ENCODE measurements around the gene CCNG1.
A peak's percentile ranks its signal among the peaks of the same experiment; 100 is the strongest.

Gene CCNG1

DNA sequence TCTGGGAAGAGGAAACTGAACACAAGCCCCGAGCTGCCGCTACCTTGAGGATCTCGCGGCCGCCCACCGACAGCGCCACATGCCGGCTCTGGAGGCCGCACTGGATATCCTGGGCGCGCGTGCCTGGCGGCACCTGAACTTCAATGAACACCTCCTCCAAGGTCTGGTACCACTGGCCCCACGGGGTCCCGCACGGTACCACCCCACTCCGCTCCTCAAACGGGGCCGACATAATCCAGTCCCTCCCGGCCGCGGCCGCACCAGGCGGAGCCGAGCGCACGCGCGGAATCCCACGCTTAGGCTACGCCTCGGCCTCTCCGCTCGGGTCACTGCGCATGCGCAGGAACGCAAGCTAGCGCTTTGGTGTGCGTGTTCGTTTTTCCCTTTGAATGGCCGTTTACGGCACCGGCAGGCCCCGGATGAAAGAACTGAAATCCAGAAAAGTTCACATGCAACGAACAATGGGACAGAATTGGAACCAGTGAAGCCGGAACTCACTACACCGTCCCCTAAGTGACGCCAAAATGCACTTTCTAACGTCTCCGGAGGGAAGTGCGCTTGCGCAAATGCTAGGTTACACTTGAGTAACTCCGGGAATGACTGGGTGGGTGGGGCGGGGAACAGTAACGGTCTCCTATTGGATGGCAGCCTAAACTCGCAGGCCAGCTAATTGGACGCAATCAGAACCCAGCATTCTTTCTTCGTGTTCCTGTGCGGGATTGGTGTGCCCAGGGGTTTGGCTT lies 22.6 kb downstream of the CCNG1 start, which contains the start of gene NUDCD2:
NUDCD2 (minus strand) TSS at position 284 of the 743 bp plus-strand sequence; CDS start at position 232, 52 bp downstream.
- TF ChIP-seq CTCF (IDR thresholded peaks at IDR 0.05; ENCODE audit: insufficient read depth, low read length) (no peak), SPI1 (IDR thresholded peaks at IDR 0.05; ENCODE audit: borderline replicate concordance, low read depth) (peak; percentile 25; the same call in 1 of the 2 replicates), GABPA (IDR thresholded peaks at IDR 0.05; ENCODE audit: low read depth) (no peak), POLR2AphosphoS5 (IDR thresholded peaks at IDR 0.05; ENCODE audit: low read depth) (peak; percentile 97), REST (IDR thresholded peaks at IDR 0.05; ENCODE audit: insufficient replicate concordance, low read depth) (no peak)
- Histone ChIP-seq H3K4me3 (replicated peaks; ENCODE audit: insufficient read depth, low read length) (peak within 1 kb of the TSS; percentile 68), H3K27me3 (ENCODE audit: insufficient read depth, poor library complexity, severe bottlenecking) (no peaks in the 10 kb centered on the region), H3K27ac (replicated peaks) (peak within 1 kb of the TSS; percentile 99)
- DNase-seq (ENCODE audit: low read depth in 1 of 2, low spot score in 1 of 2), result peak; percentile 95 to 98

DNA sequence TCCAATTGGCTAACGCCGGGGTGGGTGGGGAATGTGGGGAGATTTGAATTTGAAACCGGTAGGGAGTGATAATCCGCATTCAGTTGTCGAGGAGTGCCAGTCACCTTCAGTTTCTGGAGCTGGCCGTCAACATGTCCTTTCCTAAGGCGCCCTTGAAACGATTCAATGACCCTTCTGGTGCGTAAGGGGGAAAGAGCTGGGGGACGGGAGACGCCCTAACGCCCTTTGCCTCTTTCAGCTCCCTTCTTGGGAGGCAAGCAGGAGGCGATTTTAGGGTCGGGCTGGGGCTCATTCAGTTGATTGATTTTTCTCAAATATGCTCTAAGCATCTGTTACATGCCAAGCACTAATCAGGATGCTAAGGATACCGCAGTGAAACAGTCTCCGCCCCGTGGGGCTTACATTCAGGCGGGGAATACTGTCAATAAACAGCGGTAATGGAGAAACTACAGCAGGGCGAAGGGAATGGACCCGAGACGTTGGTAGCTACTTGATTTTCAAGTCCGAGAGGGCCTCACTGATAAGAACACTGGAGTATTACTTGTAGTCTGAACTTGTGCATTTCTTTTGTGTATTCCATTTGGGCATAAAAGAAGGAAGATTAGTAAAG lies 23.3 kb downstream of the CCNG1 start, which contains the start of gene HMMR:
HMMR (plus strand) TSS at position 71 of the 610 bp plus-strand sequence; CDS start at position 132, 61 bp downstream.
- Histone ChIP-seq H3K27me3 (ENCODE audit: insufficient read depth, poor library complexity, severe bottlenecking) (no peaks in the 10 kb centered on the region), H3K4me3 (replicated peaks; ENCODE audit: insufficient read depth, low read length) (peak within 1 kb of the TSS; percentile 68), H3K27ac (replicated peaks) (peak within 1 kb of the TSS; percentile 99)
- TF ChIP-seq POLR2AphosphoS5 (IDR thresholded peaks at IDR 0.05; ENCODE audit: low read depth) (peak; percentile 8), SPI1 (IDR thresholded peaks at IDR 0.05; ENCODE audit: borderline replicate concordance, low read depth) (no peak), GABPA (IDR thresholded peaks at IDR 0.05; ENCODE audit: low read depth) (no peak), REST (IDR thresholded peaks at IDR 0.05; ENCODE audit: insufficient replicate concordance, low read depth) (no peak), CTCF (IDR thresholded peaks at IDR 0.05; ENCODE audit: insufficient read depth, low read length) (no peak)
- DNase-seq (ENCODE audit: low read depth in 1 of 2, low spot score in 1 of 2), result peak in 1 of 2 experiments; percentile 12

- no peaks in the 10 kb centered on the region for H3K27me3 ChIP-seq (ENCODE audit: insufficient read depth, poor library complexity, severe bottlenecking)
- no peak for TF ChIP-seq POLR2AphosphoS5 (IDR thresholded peaks at IDR 0.05; ENCODE audit: low read depth)
- no peak for TF ChIP-seq GABPA (IDR thresholded peaks at IDR 0.05; ENCODE audit: low read depth)
- no peak for TF ChIP-seq SPI1 (IDR thresholded peaks at IDR 0.05; ENCODE audit: borderline replicate concordance, low read depth)
- TF ChIP-seq CTCF (IDR thresholded peaks at IDR 0.05; ENCODE audit: insufficient read depth, low read length), result no peak
- no peak for TF ChIP-seq REST (IDR thresholded peaks at IDR 0.05; ENCODE audit: insufficient replicate concordance, low read depth)
- H3K27ac ChIP-seq (replicated peaks), result 0 out of 2 replicates have a peak overlapping the region, but pooled peaks have one; percentile 13
- DNase-seq (ENCODE audit: low read depth in 1 of 2, low spot score in 1 of 2), result no peak
- H3K4me3 ChIP-seq (replicated peaks; ENCODE audit: insufficient read depth, low read length), result no peak overlapping the region
Measured at GRCh38 chr5:163463063-163463435, 25.7 kb downstream of the CCNG1 start.

Data from HL-60 (cell line).